ENCODE data around the gene FBXL7. TPM values are rescaled to one million over a fixed set of nuclear protein-coding genes. Genes with fewer than 3 reads are reported as not detected.

FBXL7 gene
- total RNA-seq, 2 experiments from 2014 or later: not detected

DNA sequence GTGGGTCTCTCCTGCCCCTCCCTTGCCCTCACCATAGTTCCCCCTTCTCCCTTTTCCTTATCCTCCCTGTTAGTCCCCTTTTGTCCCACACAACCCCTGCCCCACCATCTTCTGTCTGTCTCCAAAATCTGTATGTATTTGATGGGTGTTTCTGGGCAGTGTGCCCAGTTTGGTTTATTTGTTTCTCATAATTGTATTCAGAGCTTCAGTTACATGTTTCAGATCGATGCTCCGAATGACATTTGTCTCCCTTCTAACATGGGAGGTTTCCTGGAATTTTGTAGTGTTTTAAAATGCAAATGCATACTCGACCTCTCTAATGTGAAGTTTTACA lies 22.2 kb downstream of the FBXL7 start:
- Histone ChIP-seq H3K4me1 (ENCODE audit: insufficient read depth, low read length, poor library complexity, severe bottlenecking) (no peaks in the 10 kb centered on the region), H3K9me3 (ENCODE audit: low read length) (no peaks in the 10 kb centered on the region), H3K4me2 (ENCODE audit: low read length) (no peak overlapping the region), H3K27ac (ENCODE audit: low read depth, low read length, poor library complexity, severe bottlenecking) (no peak overlapping the region), H4K20me1 (ENCODE audit: insufficient read depth, low read length) (no peaks in the 10 kb centered on the region), H3K9me2 (ENCODE audit: insufficient read depth, low read length) (no peaks in the 10 kb centered on the region), H3K4me3 (ENCODE audit: low read depth, low read length, poor library complexity, severe bottlenecking) (no peak overlapping the region), H3K36me3 (ENCODE audit: insufficient read depth, low read length) (no peaks in the 10 kb centered on the region), H3K79me2 (ENCODE audit: insufficient read depth, low read depth, low read length) (no peaks in the 10 kb centered on the region), H2AFZ (ENCODE audit: low read length) (no peak overlapping the region)
- TF ChIP-seq, protein P1, sequence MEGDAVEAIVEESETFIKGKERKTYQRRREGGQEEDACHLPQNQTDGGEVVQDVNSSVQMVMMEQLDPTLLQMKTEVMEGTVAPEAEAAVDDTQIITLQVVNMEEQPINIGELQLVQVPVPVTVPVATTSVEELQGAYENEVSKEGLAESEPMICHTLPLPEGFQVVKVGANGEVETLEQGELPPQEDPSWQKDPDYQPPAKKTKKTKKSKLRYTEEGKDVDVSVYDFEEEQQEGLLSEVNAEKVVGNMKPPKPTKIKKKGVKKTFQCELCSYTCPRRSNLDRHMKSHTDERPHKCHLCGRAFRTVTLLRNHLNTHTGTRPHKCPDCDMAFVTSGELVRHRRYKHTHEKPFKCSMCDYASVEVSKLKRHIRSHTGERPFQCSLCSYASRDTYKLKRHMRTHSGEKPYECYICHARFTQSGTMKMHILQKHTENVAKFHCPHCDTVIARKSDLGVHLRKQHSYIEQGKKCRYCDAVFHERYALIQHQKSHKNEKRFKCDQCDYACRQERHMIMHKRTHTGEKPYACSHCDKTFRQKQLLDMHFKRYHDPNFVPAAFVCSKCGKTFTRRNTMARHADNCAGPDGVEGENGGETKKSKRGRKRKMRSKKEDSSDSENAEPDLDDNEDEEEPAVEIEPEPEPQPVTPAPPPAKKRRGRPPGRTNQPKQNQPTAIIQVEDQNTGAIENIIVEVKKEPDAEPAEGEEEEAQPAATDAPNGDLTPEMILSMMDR (conservative IDR thresholded peaks at IDR 0.05; ENCODE audit: low read length): no peak
- no peak for TF ChIP-seq EZH2phosphoT487 (IDR thresholded peaks at IDR 0.05; ENCODE audit: borderline replicate concordance, low read depth, low read length)
- BruUV-seq (replicated peaks): no TSS peak
- intact Hi-C loops (cut with micrococcal nuclease; ENCODE audit: unreplicated experiment): no loop called here
- POLR2A ChIA-PET: no interaction called here
- CTCF ChIA-PET (ENCODE audit: unreplicated experiment): no interaction called here
- no peak for DNase-seq (ENCODE audit: low spot score)

DNA sequence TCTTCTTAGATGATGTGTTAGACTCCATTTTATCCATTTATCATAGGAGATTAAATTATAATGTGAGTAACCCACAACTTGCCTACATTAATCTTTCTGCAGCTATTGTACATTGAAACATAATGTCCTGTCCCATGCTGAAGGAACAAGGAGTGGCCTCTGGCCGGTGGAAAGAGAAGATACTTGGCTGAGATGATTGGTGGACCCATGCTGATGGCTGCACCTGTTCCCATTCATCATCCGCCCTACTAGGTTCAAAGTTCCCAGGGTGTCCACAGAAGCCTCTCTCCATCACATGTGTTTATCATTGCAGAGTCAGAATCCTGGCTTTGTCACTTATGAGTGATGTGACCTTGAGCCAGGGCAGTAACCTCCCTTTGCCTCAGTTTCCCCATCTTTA lies 24.7 kb downstream of the FBXL7 start:
- H3K9me2 ChIP-seq (ENCODE audit: insufficient read depth, low read length): no peaks in the 10 kb centered on the region
- CTCF ChIA-PET (ENCODE audit: unreplicated experiment): no interaction called here
- BruUV-seq (replicated peaks): no TSS peak
- TF ChIP-seq EZH2phosphoT487 (IDR thresholded peaks at IDR 0.05; ENCODE audit: borderline replicate concordance, low read depth, low read length): no peak
- TF ChIP-seq, protein P1 (conservative IDR thresholded peaks at IDR 0.05; ENCODE audit: low read length): no peak
- no peak for DNase-seq (ENCODE audit: low spot score)
- H3K4me1 ChIP-seq (ENCODE audit: insufficient read depth, low read length, poor library complexity, severe bottlenecking): no peaks in the 10 kb centered on the region
- no peaks in the 10 kb centered on the region for H3K9me3 ChIP-seq (ENCODE audit: low read length)
- no peak overlapping the region for H3K4me3 ChIP-seq (ENCODE audit: low read depth, low read length, poor library complexity, severe bottlenecking)
- POLR2A ChIA-PET: no interaction called here
- no peaks in the 10 kb centered on the region for H3K79me2 ChIP-seq (ENCODE audit: insufficient read depth, low read depth, low read length)
- H2AFZ ChIP-seq (ENCODE audit: low read length): no peak overlapping the region
- H3K27ac ChIP-seq (ENCODE audit: low read depth, low read length, poor library complexity, severe bottlenecking): no peak overlapping the region
- no peaks in the 10 kb centered on the region for H4K20me1 ChIP-seq (ENCODE audit: insufficient read depth, low read length)
- no peak overlapping the region for H3K4me2 ChIP-seq (ENCODE audit: low read length)
- no peaks in the 10 kb centered on the region for H3K36me3 ChIP-seq (ENCODE audit: insufficient read depth, low read length)
- intact Hi-C loops (cut with micrococcal nuclease; ENCODE audit: unreplicated experiment): no loop called here

DNA sequence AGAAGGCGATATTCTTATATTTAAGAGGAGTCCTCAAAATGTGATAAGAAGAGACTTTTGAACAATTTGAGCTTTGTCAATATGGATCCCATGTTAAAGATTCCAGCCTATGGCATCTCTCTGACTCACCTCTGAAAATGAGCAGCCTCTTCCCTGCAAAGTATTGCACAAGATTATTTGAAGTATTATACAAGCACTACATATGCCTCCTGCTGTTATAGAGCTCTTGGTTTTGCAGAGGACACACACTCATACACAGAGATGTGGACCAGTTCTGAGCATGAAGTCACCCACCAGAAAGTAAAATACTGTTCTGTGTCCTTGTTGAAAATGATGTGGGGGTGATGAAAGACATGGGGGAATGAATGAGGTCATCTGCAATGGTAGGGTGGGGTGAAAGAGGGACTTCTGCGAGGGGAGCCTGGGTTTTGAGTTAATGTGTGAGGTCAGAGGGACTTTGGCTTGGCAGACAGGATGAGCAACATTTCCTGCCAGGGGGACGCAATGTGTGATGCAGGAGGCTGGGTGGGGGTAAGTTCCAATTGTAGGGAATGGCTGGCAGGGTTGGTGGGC lies 25.8 kb downstream of the FBXL7 start:
- no peak for TF ChIP-seq EZH2phosphoT487 (IDR thresholded peaks at IDR 0.05; ENCODE audit: borderline replicate concordance, low read depth, low read length)
- TF ChIP-seq, protein P1 (conservative IDR thresholded peaks at IDR 0.05; ENCODE audit: low read length): no peak
- no peak for DNase-seq (ENCODE audit: low spot score)
- Histone ChIP-seq H3K79me2 (ENCODE audit: insufficient read depth, low read depth, low read length) (no peaks in the 10 kb centered on the region), H3K4me2 (ENCODE audit: low read length) (no peak overlapping the region), H3K4me1 (ENCODE audit: insufficient read depth, low read length, poor library complexity, severe bottlenecking) (no peaks in the 10 kb centered on the region), H3K27ac (ENCODE audit: low read depth, low read length, poor library complexity, severe bottlenecking) (no peak overlapping the region), H3K4me3 (ENCODE audit: low read depth, low read length, poor library complexity, severe bottlenecking) (no peak overlapping the region), H2AFZ (ENCODE audit: low read length) (no peak overlapping the region), H3K9me2 (ENCODE audit: insufficient read depth, low read length) (no peaks in the 10 kb centered on the region), H3K9me3 (ENCODE audit: low read length) (no peaks in the 10 kb centered on the region), H3K36me3 (ENCODE audit: insufficient read depth, low read length) (no peaks in the 10 kb centered on the region), H4K20me1 (ENCODE audit: insufficient read depth, low read length) (no peaks in the 10 kb centered on the region)
- CTCF ChIA-PET (ENCODE audit: unreplicated experiment): no interaction called here
- BruUV-seq (replicated peaks): no TSS peak
- POLR2A ChIA-PET: interaction anchor here (0.6 kb wide), 1 partner anchor 29 kb away, joined by 3 read pairs; no protein-coding TSS in a partner anchor
- intact Hi-C loops (cut with micrococcal nuclease; ENCODE audit: unreplicated experiment): no loop called here
